Activated naive CD8-positive, alpha-beta T cell treated with anti-CD3 and anti-CD28 coated beads, Interleukin-2, amount 10 ng/mL, durations not matched to agents 7 days and 5 days (primary cell): ENCODE data around the gene FPGS. TPM values are rescaled to one million over a fixed set of nuclear protein-coding genes. Genes with fewer than 3 reads are reported as not detected.

Experiments
- ATAC-seq: fragments of 150-1000 bp; cut with Tn5 transposase; one replicate; pipeline ENCODE4 v1.10.0; 2021; ENCODE audit warnings: low read depth, moderate library complexity
- POLR2A ChIA-PET: fragments of 350-600 bp; sonication (Branson Sonifier 250); formaldehyde crosslinking; loops from one replicate; lab custom pipeline; 2021; ENCODE audit warnings: antibody characterized with exemption; lab: Charles Lee
- DNase-seq: peaks from one replicate; pipeline ENCODE4 v3.0.0; 2021
- H3K27ac Mint-ChIP-seq: one replicate; pipeline ENCODE4 v1.8.0; 2022; ENCODE audit warnings: mild to moderate bottlenecking, mixed read lengths
- H3K27me3 Mint-ChIP-seq: one replicate; pipeline ENCODE4 v1.8.0; 2022; ENCODE audit warnings: mild to moderate bottlenecking, moderate library complexity, mixed read lengths
- H3K36me3 Mint-ChIP-seq: one replicate; pipeline ENCODE4 v1.8.0; 2021; ENCODE audit warnings: mild to moderate bottlenecking, mixed read lengths
- H3K4me1 Mint-ChIP-seq: one replicate; pipeline ENCODE4 v1.8.0; 2021; ENCODE audit warnings: mixed read lengths
- H3K4me3 Mint-ChIP-seq: one replicate; pipeline ENCODE4 v1.8.0; 2022; ENCODE audit warnings: mild to moderate bottlenecking, moderate library complexity, mixed read lengths
- H3K9me3 Mint-ChIP-seq: one replicate; pipeline ENCODE4 v1.8.0; 2021; ENCODE audit warnings: mixed read lengths
- total RNA-seq, 2 experiments: library from RNA; stranded (reverse); gene quantifications; one replicate each; pipeline ENCODE4 v1.2.3, GENCODE V29; 2021

Gene FPGS
- total RNA-seq, 2 experiments from 2014 or later, result 108 to 109 TPM

DNA sequence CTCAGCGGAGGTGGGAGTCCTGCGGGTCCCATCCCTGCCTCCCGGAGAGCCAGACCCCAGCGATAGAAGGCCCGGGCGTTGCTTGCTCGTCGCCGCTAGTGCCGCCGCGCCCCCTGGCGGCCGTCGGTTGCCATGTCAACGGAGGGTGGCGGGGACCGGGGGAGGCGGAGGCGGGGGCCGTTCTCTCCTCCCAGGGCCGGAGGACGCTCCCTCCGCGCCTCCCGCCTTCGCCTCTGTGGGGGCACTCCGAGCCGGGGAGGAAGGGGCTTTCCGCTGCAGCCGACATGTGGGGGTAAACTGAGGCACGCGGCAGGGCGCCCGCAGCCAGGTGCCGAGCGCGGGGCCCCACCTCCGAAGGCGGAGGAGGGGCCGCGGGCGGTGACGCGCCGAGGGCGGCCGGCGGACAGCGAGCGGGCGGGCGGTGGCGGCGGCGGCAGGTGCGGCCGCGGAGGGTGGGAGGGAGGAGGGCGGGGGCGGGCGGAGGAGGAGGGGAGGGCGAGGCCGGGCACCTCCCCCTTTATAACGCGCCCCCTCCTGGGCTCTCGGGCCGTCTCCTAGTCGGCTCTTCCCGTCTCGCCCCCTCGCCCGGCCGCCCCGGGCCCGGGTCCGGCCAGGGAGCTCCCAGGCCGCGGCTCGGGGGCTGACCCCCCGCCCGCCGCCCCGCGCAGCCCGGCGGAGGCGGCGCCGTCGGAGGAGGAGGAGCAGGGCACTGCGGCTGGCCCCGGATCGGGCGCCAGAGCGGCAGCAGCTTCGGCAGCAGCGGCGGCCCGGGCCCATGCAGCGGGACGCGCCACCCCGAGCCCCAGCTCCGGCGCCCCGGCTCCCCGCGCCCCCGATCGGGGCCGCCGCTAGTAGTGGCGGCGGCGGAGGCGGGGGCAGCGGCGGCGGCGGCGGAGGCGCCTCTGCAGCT is 17.4 kb upstream of the FPGS start:
- H3K4me3 Mint-ChIP-seq, result peak overlapping the region; percentile 90
- H3K27me3 Mint-ChIP-seq, result no peaks in the 10 kb centered on the region
- peak overlapping the region; percentile 88 for H3K27ac Mint-ChIP-seq
- POLR2A ChIA-PET, result interaction anchor here (0.6 to 4.1 kb wide), 27 partner anchors 9 to 334 kb away, joined by 3 to 57 read pairs (median 6); partner anchors contain the start of genes FPGS, LRSAM1, RPL12 and ST6GALNAC4
- peaks cover 56% of the 10 kb centered on the region for H3K4me1 Mint-ChIP-seq
- no peaks in the 10 kb centered on the region for H3K9me3 Mint-ChIP-seq
- DNase-seq (peak; percentile 95), ATAC-seq (peak; percentile 32)
- H3K36me3 Mint-ChIP-seq, result peaks cover 24% of the 10 kb centered on the region

DNA sequence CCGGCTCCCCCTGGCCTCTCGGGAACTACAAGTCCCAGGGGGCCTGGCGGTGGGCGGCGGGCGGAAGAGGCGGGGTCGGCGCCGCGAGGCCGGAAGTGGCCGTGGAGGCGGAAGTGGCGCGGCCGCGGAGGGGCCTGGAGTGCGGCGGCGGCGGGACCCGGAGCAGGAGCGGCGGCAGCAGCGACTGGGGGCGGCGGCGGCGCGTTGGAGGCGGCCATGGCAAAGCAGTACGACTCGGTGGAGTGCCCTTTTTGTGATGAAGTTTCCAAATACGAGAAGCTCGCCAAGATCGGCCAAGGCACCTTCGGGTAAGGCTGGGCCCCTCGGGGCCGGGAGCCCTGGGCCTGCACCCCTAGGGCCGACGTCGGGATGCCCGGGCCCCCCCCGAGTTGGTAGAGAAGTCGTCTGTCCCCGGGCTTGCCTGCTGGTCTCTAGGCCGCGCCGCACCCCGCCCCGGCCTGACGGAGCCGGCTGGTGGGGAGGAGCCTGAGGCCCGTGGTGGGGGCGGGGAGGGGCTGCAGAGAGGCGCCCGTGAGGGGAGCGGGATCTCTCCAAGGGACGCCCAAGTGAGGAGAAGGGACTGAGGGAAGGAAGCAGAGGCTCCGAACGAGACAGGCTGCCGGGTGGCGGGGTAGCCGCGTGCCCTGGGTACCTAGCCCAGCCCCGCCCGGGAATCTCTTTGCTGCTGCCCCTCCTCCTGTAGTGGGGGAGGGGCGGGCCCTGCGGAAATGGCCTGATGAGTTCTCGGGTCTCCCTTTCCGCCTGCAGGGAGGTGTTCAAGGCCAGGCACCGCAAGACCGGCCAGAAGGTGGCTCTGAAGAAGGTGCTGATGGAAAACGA is 16.5 kb upstream of the FPGS start, which contains the start of gene CDK9:
TSS of gene CDK9 (plus strand) at position 102 of the 840 bp plus-strand sequence. CDS start at position 217, 115 bp downstream.
- H3K27ac Mint-ChIP-seq, result peak within 1 kb of the TSS; percentile 88
- no peaks in the 10 kb centered on the region for H3K9me3 Mint-ChIP-seq
- H3K27me3 Mint-ChIP-seq, result no peaks in the 10 kb centered on the region
- POLR2A ChIA-PET, result interaction anchor here (0.6 to 4.1 kb wide), 21 partner anchors 8 to 335 kb away, joined by 3 to 57 read pairs (median 10); partner anchors contain the start of genes FPGS, LRSAM1, RPL12 and TOR2A
- peaks cover 27% of the 10 kb centered on the region for H3K36me3 Mint-ChIP-seq
- peaks cover 56% of the 10 kb centered on the region for H3K4me1 Mint-ChIP-seq
- ATAC-seq (peak; percentile 45), DNase-seq (peak; percentile 98)
- H3K4me3 Mint-ChIP-seq, result peak within 1 kb of the TSS; percentile 90

DNA sequence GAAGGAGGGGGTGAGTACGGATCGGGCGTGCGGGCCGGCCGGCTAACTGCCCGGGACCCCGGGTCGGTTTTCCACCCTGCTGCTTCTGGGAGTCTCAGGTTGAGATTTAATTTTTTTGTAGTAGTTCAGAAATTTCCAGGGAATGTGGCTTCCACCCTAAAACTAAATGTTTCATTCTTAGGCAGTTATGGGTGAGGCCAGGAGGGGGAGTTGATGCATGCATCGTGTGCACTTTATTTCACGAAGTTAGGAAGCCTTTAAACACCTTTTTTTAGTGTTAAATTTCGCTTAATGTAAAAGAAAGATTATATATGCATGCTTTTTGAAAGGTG is 15.9 kb upstream of the FPGS start:
- peaks cover 52% of the 10 kb centered on the region for H3K4me1 Mint-ChIP-seq
- no peaks in the 10 kb centered on the region for H3K27me3 Mint-ChIP-seq
- no peak for ATAC-seq
- no peak for DNase-seq
- H3K9me3 Mint-ChIP-seq, result no peaks in the 10 kb centered on the region
- peak overlapping the region; percentile 79 for H3K27ac Mint-ChIP-seq
- peak overlapping the region; percentile 90 for H3K4me3 Mint-ChIP-seq
- POLR2A ChIA-PET, result interaction anchor here (0.6 to 3.1 kb wide), 4 partner anchors 17 to 118 kb away, joined by 3 to 29 read pairs (median 7); no protein-coding TSS in a partner anchor
- H3K36me3 Mint-ChIP-seq, result peaks cover 30% of the 10 kb centered on the region

DNA sequence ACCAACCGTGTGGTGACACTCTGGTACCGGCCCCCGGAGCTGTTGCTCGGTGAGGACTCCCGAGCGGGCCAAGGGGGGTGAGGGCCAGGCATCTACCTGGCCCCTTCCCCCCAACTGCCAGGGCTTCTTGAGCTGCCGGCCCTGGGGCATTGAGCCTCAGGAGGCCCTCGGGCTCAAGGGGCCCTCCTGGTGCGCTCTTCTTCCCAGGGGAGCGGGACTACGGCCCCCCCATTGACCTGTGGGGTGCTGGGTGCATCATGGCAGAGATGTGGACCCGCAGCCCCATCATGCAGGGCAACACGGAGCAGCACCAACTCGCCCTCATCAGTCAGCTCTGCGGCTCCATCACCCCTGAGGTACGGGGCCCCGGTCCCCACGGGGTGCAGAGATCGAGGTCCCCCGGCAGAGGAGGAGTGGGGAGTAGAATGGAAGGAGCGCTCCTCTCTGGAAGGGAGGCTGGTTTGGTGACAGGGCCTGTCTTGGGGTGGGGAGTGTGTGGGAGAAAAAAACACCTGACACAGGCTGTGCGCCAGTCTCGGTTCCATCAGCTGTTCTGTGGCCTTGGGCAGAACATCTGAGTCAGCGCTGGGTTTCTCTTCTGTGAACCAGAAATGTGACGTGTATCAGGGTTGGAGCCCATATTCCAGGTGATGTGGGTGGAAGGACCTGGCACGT is 14.2 kb upstream of the FPGS start:
- H3K27me3 Mint-ChIP-seq, result no peaks in the 10 kb centered on the region
- H3K9me3 Mint-ChIP-seq, result no peaks in the 10 kb centered on the region
- ATAC-seq (no peak), DNase-seq (no peak)
- POLR2A ChIA-PET, result interaction anchor here (0.6 to 1.1 kb wide), 3 partner anchors 9 to 44 kb away, joined by 4 to 5 read pairs (median 4); no protein-coding TSS in a partner anchor
- no peak overlapping the region for H3K27ac Mint-ChIP-seq
- H3K36me3 Mint-ChIP-seq, result peaks cover 30% of the 10 kb centered on the region
- no peak overlapping the region for H3K4me3 Mint-ChIP-seq
- H3K4me1 Mint-ChIP-seq, result peaks cover 44% of the 10 kb centered on the region

DNA sequence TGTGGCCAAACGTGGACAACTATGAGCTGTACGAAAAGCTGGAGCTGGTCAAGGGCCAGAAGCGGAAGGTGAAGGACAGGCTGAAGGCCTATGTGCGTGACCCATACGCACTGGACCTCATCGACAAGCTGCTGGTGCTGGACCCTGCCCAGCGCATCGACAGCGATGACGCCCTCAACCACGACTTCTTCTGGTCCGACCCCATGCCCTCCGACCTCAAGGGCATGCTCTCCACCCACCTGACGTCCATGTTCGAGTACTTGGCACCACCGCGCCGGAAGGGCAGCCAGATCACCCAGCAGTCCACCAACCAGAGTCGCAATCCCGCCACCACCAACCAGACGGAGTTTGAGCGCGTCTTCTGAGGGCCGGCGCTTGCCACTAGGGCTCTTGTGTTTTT is 13.5 kb upstream of the FPGS start:
- Mint-ChIP-seq H3K9me3 (no peaks in the 10 kb centered on the region), H3K36me3 (peaks cover 30% of the 10 kb centered on the region), H3K4me3 (no peak overlapping the region), H3K4me1 (peaks cover 37% of the 10 kb centered on the region), H3K27me3 (no peaks in the 10 kb centered on the region), H3K27ac (no peak overlapping the region)
- POLR2A ChIA-PET, result no interaction called here
- ATAC-seq, result no peak
- no peak for DNase-seq

DNA sequence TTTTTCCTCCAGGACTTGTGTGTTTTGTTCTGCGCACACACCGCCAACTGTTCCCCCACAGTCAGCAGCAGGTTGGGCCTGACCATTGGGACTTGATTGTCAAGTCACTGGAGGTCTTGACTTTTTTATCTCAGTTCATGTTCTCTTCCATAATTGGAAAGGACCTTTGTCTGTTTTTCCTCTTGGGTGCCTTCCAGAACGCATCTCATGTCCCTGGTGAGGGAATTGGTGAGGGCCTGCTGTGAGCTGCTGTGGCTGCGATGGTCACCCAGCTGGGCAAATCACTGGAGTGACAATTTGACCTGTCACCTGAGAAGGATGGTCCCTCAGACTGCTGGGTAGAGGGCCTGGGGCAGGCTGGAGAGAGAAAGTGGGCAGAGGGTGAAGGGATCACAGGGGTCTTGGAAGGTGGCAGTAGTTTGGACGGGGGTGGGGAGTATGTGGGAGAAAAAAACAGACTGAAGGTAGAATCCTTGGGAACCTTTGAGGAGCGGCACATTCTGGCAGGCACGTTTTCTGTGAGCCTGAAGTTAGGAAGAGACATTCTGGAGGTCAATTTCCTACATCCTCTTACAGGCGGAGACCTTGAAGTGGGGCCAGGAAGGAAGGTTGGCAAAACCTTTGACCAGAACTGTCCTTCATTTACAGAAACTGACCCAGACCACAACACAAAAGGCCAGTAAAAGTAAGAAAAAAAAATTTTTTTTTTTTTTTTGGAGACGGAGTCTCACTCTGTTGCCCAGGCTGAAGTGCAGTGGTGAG is 12.4 kb upstream of the FPGS start:
- ATAC-seq (no peak), DNase-seq (no peak)
- Mint-ChIP-seq H3K36me3 (peaks cover 31% of the 10 kb centered on the region), H3K27ac (peak overlapping the region; percentile 13), H3K4me3 (no peak overlapping the region), H3K9me3 (no peaks in the 10 kb centered on the region), H3K4me1 (peaks cover 30% of the 10 kb centered on the region), H3K27me3 (no peaks in the 10 kb centered on the region)
- POLR2A ChIA-PET, result no interaction called here

DNA sequence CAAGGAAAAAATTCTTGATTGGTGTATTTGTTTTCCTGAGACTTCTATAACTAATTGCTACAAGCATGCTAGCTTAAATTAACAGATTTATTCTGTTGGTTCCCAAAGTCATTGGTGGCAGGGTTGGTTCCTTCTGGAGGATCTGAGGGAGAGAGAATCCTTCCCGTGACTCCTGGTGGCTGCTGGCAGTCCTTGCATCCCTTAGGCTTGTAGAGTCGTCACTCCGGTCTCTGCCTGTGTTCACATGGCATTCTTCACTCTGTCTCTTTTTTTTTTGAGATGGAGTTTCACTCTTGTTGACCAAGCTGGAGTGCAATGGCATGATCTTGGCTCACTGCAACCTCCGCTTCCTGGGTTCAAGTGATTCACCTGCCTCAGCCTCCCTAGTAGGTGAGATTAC is 11.6 kb upstream of the FPGS start:
- no peak overlapping the region for H3K4me3 Mint-ChIP-seq
- H3K27ac Mint-ChIP-seq, result no peak overlapping the region
- DNase-seq (no peak), ATAC-seq (no peak)
- no peaks in the 10 kb centered on the region for H3K27me3 Mint-ChIP-seq
- H3K36me3 Mint-ChIP-seq, result peaks cover 31% of the 10 kb centered on the region
- POLR2A ChIA-PET, result interaction anchor here (2.7 kb wide), 1 partner anchor 12 kb away, joined by 13 read pairs; the partner anchor contains the start of gene FPGS
- H3K4me1 Mint-ChIP-seq, result peaks cover 31% of the 10 kb centered on the region
- H3K9me3 Mint-ChIP-seq, result no peaks in the 10 kb centered on the region

DNA sequence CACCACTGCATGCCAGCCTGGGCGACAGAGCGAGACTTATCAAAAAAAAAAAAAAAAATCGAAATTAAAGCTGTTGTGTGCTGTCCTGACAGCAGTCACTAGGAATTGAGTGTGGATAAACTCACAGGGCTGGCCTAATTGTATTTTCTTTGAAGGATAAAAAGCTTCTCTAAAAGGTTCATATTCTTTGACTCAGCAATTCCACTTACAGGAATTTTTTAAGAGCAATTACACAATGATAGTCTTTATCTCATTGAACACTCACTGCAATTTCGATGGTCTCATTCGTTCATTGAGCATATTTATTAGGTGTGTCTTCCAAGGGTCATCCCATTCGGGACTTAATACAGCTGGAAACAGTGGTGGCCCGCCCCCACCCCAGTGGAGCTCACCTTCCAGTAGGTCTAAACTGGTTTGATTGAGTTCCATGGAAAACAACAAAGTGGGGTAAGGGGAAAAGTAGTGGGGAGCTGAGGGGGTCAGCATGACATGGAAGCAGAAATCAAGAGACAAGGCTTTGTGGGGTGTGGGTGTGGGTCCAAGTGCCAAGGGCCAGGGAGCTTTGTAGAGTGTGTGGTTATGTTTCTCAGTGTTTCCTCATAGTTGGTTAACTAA is 10.2 kb upstream of the FPGS start:
- POLR2A ChIA-PET, result interaction anchor here (0.5 to 2.7 kb wide), 10 partner anchors 10 to 140 kb away, joined by 3 to 13 read pairs (median 4); partner anchors contain the start of genes FPGS, PTRH1, TOR2A and TTC16
- Mint-ChIP-seq H3K27ac (peak overlapping the region; percentile 9), H3K9me3 (no peaks in the 10 kb centered on the region), H3K27me3 (no peaks in the 10 kb centered on the region), H3K4me3 (no peak overlapping the region), H3K4me1 (peaks cover 33% of the 10 kb centered on the region), H3K36me3 (peaks cover 24% of the 10 kb centered on the region)
- no peak for DNase-seq
- ATAC-seq, result no peak

DNA sequence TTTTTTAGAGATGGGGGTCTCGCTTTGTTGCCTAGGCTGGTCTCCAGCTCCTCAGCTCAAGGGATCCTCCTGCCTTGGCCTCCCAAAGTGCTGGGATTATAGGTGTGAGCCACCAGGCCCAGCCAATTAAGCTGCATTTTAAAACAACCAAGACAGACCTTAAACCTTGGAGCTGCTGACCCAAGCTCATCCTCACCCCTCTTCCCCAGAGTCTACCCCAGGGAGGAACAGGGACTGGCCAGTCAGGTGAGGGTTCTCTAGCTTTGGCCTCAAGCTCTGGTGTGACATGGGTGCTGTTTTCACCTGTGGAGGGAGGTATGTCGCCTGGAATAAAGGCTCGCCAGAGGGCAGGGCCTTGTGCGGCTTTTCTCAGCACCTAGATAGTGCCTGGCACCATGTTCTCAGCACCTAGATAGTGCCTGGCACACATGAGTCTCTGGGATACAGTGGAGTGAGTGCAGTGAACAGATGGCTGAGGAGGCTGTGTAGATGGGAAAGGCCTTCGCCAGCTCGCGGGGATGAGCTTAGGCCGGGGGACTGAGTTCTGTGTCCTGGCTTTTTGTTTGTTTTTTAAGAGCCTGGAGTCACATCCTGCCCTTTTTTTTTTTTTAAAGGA is 9.5 kb upstream of the FPGS start:
- Mint-ChIP-seq H3K27ac (peak overlapping the region; percentile 45), H3K27me3 (no peaks in the 10 kb centered on the region), H3K36me3 (peaks cover 20% of the 10 kb centered on the region), H3K4me3 (no peak overlapping the region), H3K4me1 (peaks cover 33% of the 10 kb centered on the region), H3K9me3 (no peaks in the 10 kb centered on the region)
- POLR2A ChIA-PET, result interaction anchor here (0.9 to 2.7 kb wide), 6 partner anchors 10 to 118 kb away, joined by 3 to 13 read pairs (median 4); partner anchors contain the start of genes FPGS and TOR2A
- ATAC-seq, result no peak
- no peak for DNase-seq

DNA sequence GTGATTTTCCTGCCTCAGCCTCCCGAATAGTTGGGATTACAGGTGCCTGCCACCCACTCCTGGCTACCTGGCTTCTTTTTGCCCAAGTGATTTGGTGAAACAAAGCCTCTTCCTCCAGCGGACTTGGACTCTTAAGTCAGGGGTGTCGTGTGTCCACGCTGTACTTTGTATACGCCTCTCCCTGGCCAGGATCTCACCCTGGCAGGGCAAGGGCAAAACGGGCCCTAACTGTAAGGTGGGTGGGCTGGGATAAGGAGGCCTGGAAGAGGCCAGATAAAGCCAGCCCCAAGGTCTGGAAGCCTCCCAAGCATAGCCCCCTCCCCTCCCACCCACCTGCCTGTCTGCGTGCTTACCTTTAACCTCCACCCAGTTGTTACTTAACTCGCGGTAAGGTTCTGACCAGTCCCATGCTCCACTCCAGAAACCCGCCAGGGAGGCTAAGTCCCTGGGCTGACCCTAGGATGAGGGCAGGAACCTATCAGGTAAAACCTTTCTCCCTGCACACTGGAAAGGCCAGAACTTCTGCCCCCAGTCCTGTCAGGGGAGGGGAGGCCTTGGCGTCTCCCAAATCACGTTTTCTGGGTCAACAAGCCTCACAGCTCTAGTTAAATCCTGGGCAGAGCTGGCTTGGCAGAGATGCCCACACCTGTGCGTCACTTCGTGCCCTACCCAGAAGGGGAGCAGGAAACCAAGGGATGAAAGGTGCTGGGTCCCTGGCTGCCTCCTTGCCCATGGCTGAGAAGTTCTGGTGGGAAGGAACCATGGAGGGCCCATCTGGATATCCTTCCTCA is 8.5 kb upstream of the FPGS start:
- Mint-ChIP-seq H3K4me1 (peaks cover 32% of the 10 kb centered on the region), H3K27ac (no peak overlapping the region), H3K9me3 (no peaks in the 10 kb centered on the region), H3K27me3 (no peaks in the 10 kb centered on the region), H3K36me3 (peaks cover 16% of the 10 kb centered on the region), H3K4me3 (no peak overlapping the region)
- POLR2A ChIA-PET, result interaction anchor here (0.7 to 2.7 kb wide), 5 partner anchors 9 to 1102 kb away, joined by 3 to 13 read pairs (median 5); partner anchors contain the start of genes CDK9 and FPGS
- DNase-seq (no peak), ATAC-seq (no peak)
